ENCODE results near the gene SERPIND1. TPM values are rescaled to one million over a fixed set of nuclear protein-coding genes. Genes with fewer than 3 reads are reported as not detected.

The SERPIND1 gene
- total RNA-seq, 2 experiments from 2014 or later = not detected

GRCh38 chr22:20802452-20802851, 28.5 kb downstream of the SERPIND1 start:
- ChIA-PET CTCF (interaction anchor here (1.1 kb wide), 1 partner anchor 11 kb away, joined by 4 read pairs; no protein-coding TSS in a partner anchor), POLR2A (no interaction called here)
- DNase-seq = no peak
- Mint-ChIP-seq H3K9me3 (ENCODE audit: insufficient read depth) (no peaks in the 10 kb centered on the region), H3K4me3 (no peak overlapping the region), H3K27ac (no peak overlapping the region), H3K27me3 (ENCODE audit: low read depth) (no peaks in the 10 kb centered on the region), H3K4me1 (ENCODE audit: low read depth) (no peaks in the 10 kb centered on the region), H3K36me3 (ENCODE audit: low read depth) (peaks cover 50% of the 10 kb centered on the region)
- ATAC-seq = no peak

GRCh38 chr22:20802922-20803553, 29.1 kb downstream of the SERPIND1 start:
- DNase-seq = no peak
- ChIA-PET POLR2A (no interaction called here), CTCF (interaction anchor here (1.2 to 1.3 kb wide), 2 partner anchors 34 to 49 kb away, joined by 3 to 5 read pairs; no protein-coding TSS in a partner anchor)
- ATAC-seq = no peak
- H3K27me3 Mint-ChIP-seq (ENCODE audit: low read depth) = no peaks in the 10 kb centered on the region
- peaks cover 52% of the 10 kb centered on the region for H3K36me3 Mint-ChIP-seq (ENCODE audit: low read depth)
- H3K9me3 Mint-ChIP-seq (ENCODE audit: insufficient read depth) = no peaks in the 10 kb centered on the region
- H3K27ac Mint-ChIP-seq = no peak overlapping the region
- H3K4me1 Mint-ChIP-seq (ENCODE audit: low read depth) = no peaks in the 10 kb centered on the region
- no peak overlapping the region for H3K4me3 Mint-ChIP-seq

GRCh38 chr22:20803696-20804324, 29.9 kb downstream of the SERPIND1 start:
- H3K27me3 Mint-ChIP-seq (ENCODE audit: low read depth) = no peaks in the 10 kb centered on the region
- DNase-seq = peak; percentile 54

DNA sequence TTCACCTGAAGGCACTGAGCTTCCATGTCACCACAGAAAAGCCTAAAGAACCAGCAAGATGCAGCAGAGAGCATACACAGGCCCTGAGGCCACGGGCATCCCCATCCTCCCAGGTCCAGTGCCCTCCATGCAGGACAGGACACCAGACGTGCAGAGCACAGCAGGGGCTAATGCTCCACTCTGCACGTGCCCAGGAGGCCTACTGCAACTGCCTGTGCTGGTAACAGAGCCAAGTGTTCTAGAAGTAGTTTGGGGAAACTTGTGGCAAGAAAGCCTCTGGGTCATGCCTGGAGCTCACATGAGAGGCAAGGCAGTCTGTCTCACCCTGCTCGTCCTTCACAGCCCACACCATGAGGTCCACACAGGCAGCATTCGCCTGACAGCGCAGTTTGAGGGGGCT, 30.7 kb downstream of the SERPIND1 start:
- H3K27ac Mint-ChIP-seq = no peak overlapping the region
- CTCF ChIA-PET = interaction anchor here (1.1 to 1.6 kb wide), 11 partner anchors 9 to 297 kb away, joined by 3 to 5 read pairs (median 4); partner anchors contain the start of genes LZTR1, PI4KA and SNAP29

More at GRCh38 chr22:20803696-20804324, 29.9 kb downstream of the SERPIND1 start:
- Mint-ChIP-seq H3K4me3 (no peak overlapping the region), H3K9me3 (ENCODE audit: insufficient read depth) (no peaks in the 10 kb centered on the region), H3K4me1 (ENCODE audit: low read depth) (no peaks in the 10 kb centered on the region), H3K36me3 (ENCODE audit: low read depth) (peaks cover 50% of the 10 kb centered on the region), H3K27ac (no peak overlapping the region)
- ChIA-PET POLR2A (interaction anchor here (0.6 kb wide), 1 partner anchor 32 kb away, joined by 3 read pairs; no protein-coding TSS in a partner anchor), CTCF (interaction anchor here (1.1 to 1.6 kb wide), 11 partner anchors 10 to 298 kb away, joined by 3 to 5 read pairs (median 4); partner anchors contain the start of genes LZTR1, PI4KA and SNAP29)
- peak; percentile 63 for ATAC-seq

DNA sequence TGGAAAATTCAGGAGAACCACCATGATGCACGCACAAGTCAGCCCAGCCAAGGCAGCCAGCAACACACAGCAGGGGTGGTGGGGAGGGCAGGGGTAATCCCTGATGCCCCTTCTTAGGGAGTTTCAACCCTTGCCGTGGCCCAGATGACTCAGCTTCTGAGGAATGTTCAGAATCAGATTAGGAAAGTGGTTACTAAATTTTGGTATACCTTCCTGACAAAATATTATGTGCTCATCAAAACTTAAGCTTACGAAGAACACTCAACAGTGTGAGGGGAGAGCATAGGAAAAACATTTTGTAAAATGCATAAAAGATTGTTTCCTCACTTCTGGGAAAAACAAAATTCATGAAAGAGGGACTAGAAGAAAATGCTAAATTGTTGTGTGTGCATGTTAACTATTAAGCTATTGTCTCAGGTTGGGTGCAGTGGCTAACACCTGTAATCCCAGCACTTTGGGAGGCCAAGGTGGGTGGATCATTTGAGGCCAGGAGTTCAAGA, 32.1 kb downstream of the SERPIND1 start:
- H3K4me3 Mint-ChIP-seq = no peak overlapping the region
- DNase-seq (no peak), ATAC-seq (no peak)
- H3K27me3 Mint-ChIP-seq (ENCODE audit: low read depth) = no peaks in the 10 kb centered on the region
- H3K27ac Mint-ChIP-seq = no peak overlapping the region
- ChIA-PET CTCF (interaction anchor here (1.2 kb wide), 1 partner anchor 21 kb away, joined by 3 read pairs; no protein-coding TSS in a partner anchor), POLR2A (no interaction called here)
- H3K36me3 Mint-ChIP-seq (ENCODE audit: low read depth) = peaks cover 57% of the 10 kb centered on the region
- no peaks in the 10 kb centered on the region for H3K9me3 Mint-ChIP-seq (ENCODE audit: insufficient read depth)
- peaks cover 9% of the 10 kb centered on the region for H3K4me1 Mint-ChIP-seq (ENCODE audit: low read depth)

More for the DNA sequence above, 30.7 kb downstream of the SERPIND1 start:
- no peak for DNase-seq
- POLR2A ChIA-PET = no interaction called here
- ATAC-seq = no peak
- Mint-ChIP-seq H3K36me3 (ENCODE audit: low read depth) (peaks cover 53% of the 10 kb centered on the region), H3K4me3 (no peak overlapping the region), H3K9me3 (ENCODE audit: insufficient read depth) (no peaks in the 10 kb centered on the region), H3K4me1 (ENCODE audit: low read depth) (no peaks in the 10 kb centered on the region), H3K27me3 (ENCODE audit: low read depth) (no peaks in the 10 kb centered on the region)

GRCh38 chr22:20807315-20807752, 33.4 kb downstream of the SERPIND1 start:
- H3K27me3 Mint-ChIP-seq (ENCODE audit: low read depth) = no peaks in the 10 kb centered on the region
- H3K9me3 Mint-ChIP-seq (ENCODE audit: insufficient read depth) = no peaks in the 10 kb centered on the region
- POLR2A ChIA-PET = no interaction called here
- H3K36me3 Mint-ChIP-seq (ENCODE audit: low read depth) = peaks cover 61% of the 10 kb centered on the region
- peaks cover 21% of the 10 kb centered on the region for H3K4me1 Mint-ChIP-seq (ENCODE audit: low read depth)
- CTCF ChIA-PET = no interaction called here
- H3K4me3 Mint-ChIP-seq = no peak overlapping the region
- DNase-seq = no peak
- no peak for ATAC-seq
- peak overlapping the region; percentile 66 for H3K27ac Mint-ChIP-seq

DNA sequence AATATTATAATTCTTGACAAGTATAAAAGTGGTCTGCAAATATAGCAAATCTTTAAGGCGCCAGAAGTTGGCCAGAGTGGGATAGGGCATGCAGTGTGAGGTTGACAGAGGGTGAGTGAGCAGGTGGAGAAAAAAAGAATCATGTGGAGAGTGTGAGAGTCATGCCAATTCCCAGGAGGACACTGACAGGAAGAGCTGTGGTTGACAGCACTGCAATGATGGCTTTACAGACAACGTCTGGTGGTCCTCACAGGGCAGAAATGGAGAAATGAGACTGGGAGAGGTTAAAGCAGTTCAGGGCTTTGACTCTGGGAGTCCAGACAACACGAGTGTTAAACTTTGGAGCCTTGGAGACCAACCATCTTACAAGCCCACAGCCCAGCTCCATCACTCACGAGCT, 34.9 kb downstream of the SERPIND1 start:
- POLR2A ChIA-PET = no interaction called here
- DNase-seq (no peak), ATAC-seq (no peak)
- H3K27me3 Mint-ChIP-seq (ENCODE audit: low read depth) = no peaks in the 10 kb centered on the region
- peaks cover 23% of the 10 kb centered on the region for H3K4me1 Mint-ChIP-seq (ENCODE audit: low read depth)
- peaks cover 63% of the 10 kb centered on the region for H3K36me3 Mint-ChIP-seq (ENCODE audit: low read depth)
- CTCF ChIA-PET = no interaction called here
- H3K9me3 Mint-ChIP-seq (ENCODE audit: insufficient read depth) = no peaks in the 10 kb centered on the region
- H3K4me3 Mint-ChIP-seq = no peak overlapping the region
- no peak overlapping the region for H3K27ac Mint-ChIP-seq

GRCh38 chr22:20809538-20810185, 35.7 kb downstream of the SERPIND1 start:
- no peaks in the 10 kb centered on the region for H3K27me3 Mint-ChIP-seq (ENCODE audit: low read depth)
- CTCF ChIA-PET = no interaction called here
- peak overlapping the region; percentile 10 for H3K27ac Mint-ChIP-seq
- POLR2A ChIA-PET = no interaction called here
- H3K9me3 Mint-ChIP-seq (ENCODE audit: insufficient read depth) = no peaks in the 10 kb centered on the region
- no peak overlapping the region for H3K4me3 Mint-ChIP-seq
- H3K4me1 Mint-ChIP-seq (ENCODE audit: low read depth) = peaks cover 26% of the 10 kb centered on the region
- H3K36me3 Mint-ChIP-seq (ENCODE audit: low read depth) = peaks cover 65% of the 10 kb centered on the region
- DNase-seq = no peak
- ATAC-seq = no peak

GRCh38 chr22:20810645-20811044, 36.7 kb downstream of the SERPIND1 start:
- H3K36me3 Mint-ChIP-seq (ENCODE audit: low read depth) = peaks cover 62% of the 10 kb centered on the region
- H3K27me3 Mint-ChIP-seq (ENCODE audit: low read depth) = no peaks in the 10 kb centered on the region
- peak overlapping the region; percentile 80 for H3K27ac Mint-ChIP-seq
- H3K4me3 Mint-ChIP-seq = no peak overlapping the region
- H3K4me1 Mint-ChIP-seq (ENCODE audit: low read depth) = peaks cover 26% of the 10 kb centered on the region
- H3K9me3 Mint-ChIP-seq (ENCODE audit: insufficient read depth) = no peaks in the 10 kb centered on the region
- POLR2A ChIA-PET = no interaction called here
- CTCF ChIA-PET = no interaction called here
- ATAC-seq = peak; percentile 83
- peak; percentile 69 for DNase-seq

- ATAC-seq (peak; percentile 36), DNase-seq (peak; percentile 32)
- H3K4me3 Mint-ChIP-seq = no peak overlapping the region
Measured at GRCh38 chr22:20811171-20811570, 37.3 kb downstream of the SERPIND1 start.

GRCh38 chr22:20811971-20812660, 38.2 kb downstream of the SERPIND1 start:
- Mint-ChIP-seq H3K9me3 (ENCODE audit: insufficient read depth) (no peaks in the 10 kb centered on the region), H3K4me3 (no peak overlapping the region), H3K27ac (peak overlapping the region; percentile 53), H3K36me3 (ENCODE audit: low read depth) (peaks cover 64% of the 10 kb centered on the region), H3K27me3 (ENCODE audit: low read depth) (no peaks in the 10 kb centered on the region), H3K4me1 (ENCODE audit: low read depth) (peaks cover 26% of the 10 kb centered on the region)
- CTCF ChIA-PET = interaction anchor here (0.7 kb wide), 1 partner anchor 105 kb away, joined by 3 read pairs; the partner anchor contains the start of gene CRKL
- POLR2A ChIA-PET = interaction anchor here (0.9 kb wide), 1 partner anchor 46 kb away, joined by 3 read pairs; no protein-coding TSS in a partner anchor
- no peak for DNase-seq
- ATAC-seq = no peak

More at GRCh38 chr22:20811171-20811570, 37.3 kb downstream of the SERPIND1 start:
- H3K36me3 Mint-ChIP-seq (ENCODE audit: low read depth) = peaks cover 58% of the 10 kb centered on the region
- H3K27ac Mint-ChIP-seq = peak overlapping the region; percentile 80
- H3K4me1 Mint-ChIP-seq (ENCODE audit: low read depth) = peaks cover 26% of the 10 kb centered on the region
- ChIA-PET POLR2A (no interaction called here), CTCF (no interaction called here)
- H3K9me3 Mint-ChIP-seq (ENCODE audit: insufficient read depth) = no peaks in the 10 kb centered on the region
- H3K27me3 Mint-ChIP-seq (ENCODE audit: low read depth) = no peaks in the 10 kb centered on the region
